Kidney epithelial cell (primary cell): ENCODE measurements around the gene WEE1. TPM values are rescaled to one million over a fixed set of nuclear protein-coding genes. Genes with fewer than 3 reads are reported as not detected.

Experiments
- DNase-seq: peaks from one replicate; pipeline ENCODE4 v3.0.0-alpha.2; 2010; ENCODE audit warnings: low read depth
- H3K27me3 ChIP-seq: 2 replicates; pipeline ENCODE4 v1.6.0; 2011; ENCODE audit warnings: low read length; ENCODE audit not compliant: control insufficient read depth, insufficient read depth
- H3K36me3 ChIP-seq: 2 replicates; pipeline ENCODE4 v1.5.1; 2011; ENCODE audit warnings: low read length; ENCODE audit not compliant: control insufficient read depth, insufficient read depth
- H3K4me3 ChIP-seq: 2 replicates; pipeline ENCODE4 v1.5.1; 2011; ENCODE audit warnings: low read depth, mild to moderate bottlenecking, control low read depth, low read length
- total RNA-seq: library from RNA; depleted of rRNA; stranded (reverse); fragments of >200 nt; gene quantifications from 2 replicates; pipeline ENCODE4 v1.2.3, GENCODE V29; 2015
- TF ChIP-seq, protein P1 (sequence below): IDR thresholded peaks from 2 replicates; pipeline ENCODE4 v1.5.1; 2011; ENCODE audit warnings: mild to moderate bottlenecking, moderate library complexity, low read length, control low read depth, inconsistent platforms; ENCODE audit not compliant: insufficient read depth, poor library complexity, severe bottlenecking

WEE1 gene
- total RNA-seq, 1 donor from 2014 or later: 57.3 TPM

DNA sequence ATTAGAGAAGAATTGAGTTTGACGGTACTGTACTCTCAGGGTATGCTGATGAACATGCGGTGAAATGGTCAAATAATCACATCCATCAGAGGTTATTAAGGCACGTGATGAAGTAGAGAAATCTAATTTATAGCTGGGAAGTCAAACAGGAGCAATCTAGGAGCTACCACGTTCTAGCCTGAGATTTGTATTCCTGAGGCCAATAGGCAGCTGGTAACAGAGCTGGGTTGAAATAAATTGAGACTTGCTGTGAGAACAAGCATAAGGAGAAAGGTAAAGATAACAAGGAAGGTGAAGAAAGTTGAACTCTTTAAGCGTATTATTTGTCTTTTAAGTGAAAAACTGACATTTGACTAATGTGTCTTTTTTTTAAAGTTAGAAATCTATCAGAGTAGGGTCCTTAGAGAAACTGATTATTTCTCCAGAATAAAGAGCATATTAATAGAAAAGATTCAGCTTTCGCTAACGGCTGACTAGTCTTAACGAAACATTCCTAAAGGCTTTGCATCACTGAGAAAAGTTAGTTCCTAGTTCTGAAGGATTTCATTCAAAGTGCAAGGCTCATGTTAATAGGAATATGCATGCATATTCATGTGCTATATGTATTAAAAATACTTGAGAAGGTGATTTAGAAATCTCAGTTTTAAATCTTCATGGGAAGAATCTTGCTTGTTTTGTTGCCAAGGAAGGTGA is 5.2 kb upstream of the WEE1 start:
- H3K4me3 ChIP-seq: no peak overlapping the region
- no peaks in the 10 kb centered on the region for H3K36me3 ChIP-seq
- DNase-seq: no peak
- no peaks in the 10 kb centered on the region for H3K27me3 ChIP-seq
- TF ChIP-seq, protein P1, sequence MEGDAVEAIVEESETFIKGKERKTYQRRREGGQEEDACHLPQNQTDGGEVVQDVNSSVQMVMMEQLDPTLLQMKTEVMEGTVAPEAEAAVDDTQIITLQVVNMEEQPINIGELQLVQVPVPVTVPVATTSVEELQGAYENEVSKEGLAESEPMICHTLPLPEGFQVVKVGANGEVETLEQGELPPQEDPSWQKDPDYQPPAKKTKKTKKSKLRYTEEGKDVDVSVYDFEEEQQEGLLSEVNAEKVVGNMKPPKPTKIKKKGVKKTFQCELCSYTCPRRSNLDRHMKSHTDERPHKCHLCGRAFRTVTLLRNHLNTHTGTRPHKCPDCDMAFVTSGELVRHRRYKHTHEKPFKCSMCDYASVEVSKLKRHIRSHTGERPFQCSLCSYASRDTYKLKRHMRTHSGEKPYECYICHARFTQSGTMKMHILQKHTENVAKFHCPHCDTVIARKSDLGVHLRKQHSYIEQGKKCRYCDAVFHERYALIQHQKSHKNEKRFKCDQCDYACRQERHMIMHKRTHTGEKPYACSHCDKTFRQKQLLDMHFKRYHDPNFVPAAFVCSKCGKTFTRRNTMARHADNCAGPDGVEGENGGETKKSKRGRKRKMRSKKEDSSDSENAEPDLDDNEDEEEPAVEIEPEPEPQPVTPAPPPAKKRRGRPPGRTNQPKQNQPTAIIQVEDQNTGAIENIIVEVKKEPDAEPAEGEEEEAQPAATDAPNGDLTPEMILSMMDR: no peak

DNA sequence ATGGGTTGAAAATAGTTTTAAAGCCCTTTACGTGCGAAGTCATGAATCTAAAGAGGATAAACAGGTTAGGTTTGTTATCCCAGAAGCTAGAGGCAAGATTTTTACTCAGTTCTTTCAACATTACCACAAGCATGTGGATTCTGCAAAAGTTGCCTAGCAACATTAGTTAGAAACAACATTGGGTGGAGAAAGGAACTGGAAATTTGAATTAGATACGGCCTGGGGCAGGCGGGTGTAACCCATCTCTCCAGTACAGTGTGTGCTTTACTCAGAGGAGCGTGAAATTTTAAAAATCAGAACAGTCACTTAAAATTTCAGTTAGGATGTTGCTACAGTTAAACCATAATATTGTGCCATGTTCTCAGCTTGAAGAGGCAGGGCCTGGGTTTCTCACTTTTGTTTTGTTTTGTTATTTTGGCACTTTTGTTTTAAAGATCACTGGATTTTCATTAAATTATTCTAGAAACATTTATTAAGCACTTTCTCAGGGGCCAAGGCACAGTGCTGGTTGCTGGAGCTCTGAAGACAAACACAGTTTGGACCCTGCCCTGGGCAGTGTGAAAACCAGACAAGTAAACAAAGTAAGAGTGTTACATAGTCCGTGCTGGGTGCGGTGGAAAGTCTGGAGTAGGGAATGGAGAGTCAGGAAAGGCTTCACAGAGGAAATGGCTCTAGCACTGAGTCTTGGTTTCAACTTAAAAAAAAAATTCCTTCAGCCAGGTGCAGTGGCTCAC is 4.4 kb upstream of the WEE1 start:
- peak; percentile 92 for DNase-seq
- H3K4me3 ChIP-seq: no peak overlapping the region
- TF ChIP-seq, protein P1: no peak

DNA sequence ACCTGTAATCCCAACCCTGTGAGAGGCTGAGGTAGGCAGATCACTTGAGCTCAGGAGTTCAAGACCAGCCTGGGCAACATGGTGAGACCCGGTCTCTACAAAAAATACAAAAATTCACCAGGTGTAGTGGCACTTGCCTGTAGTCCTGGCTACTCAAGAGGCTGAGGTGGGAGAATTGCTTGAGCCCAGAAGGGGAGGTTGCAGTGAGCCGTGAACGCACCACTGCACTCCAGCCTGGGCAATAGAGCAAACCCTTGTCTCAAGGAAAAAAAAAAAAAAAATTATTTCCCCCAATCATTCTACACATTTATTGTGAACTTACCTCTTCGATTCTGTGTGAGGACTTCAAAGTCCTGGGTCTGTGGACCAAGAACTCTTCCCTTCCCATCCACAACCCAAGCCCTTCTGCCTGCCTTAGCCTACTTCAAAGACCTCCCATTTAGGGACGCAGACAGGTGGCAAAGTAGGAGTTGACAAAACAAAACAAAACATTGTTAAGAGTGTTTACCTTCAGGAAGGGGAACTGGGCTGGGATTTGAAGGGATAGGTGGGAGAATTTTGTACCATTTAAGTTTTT is 3.8 kb upstream of the WEE1 start:
- no peaks in the 10 kb centered on the region for H3K27me3 ChIP-seq
- H3K4me3 ChIP-seq: no peak overlapping the region
- TF ChIP-seq, protein P1: no peak
- H3K36me3 ChIP-seq: no peaks in the 10 kb centered on the region
- no peak for DNase-seq

More for the DNA sequence above, 4.4 kb upstream of the WEE1 start:
- Histone ChIP-seq H3K36me3 (no peaks in the 10 kb centered on the region), H3K27me3 (no peaks in the 10 kb centered on the region)

GRCh38 chr11:9570313-9571025 is 3.0 kb upstream of the WEE1 start:
- Histone ChIP-seq H3K27me3 (no peaks in the 10 kb centered on the region), H3K36me3 (no peaks in the 10 kb centered on the region), H3K4me3 (no peak overlapping the region)
- DNase-seq: no peak
- TF ChIP-seq, protein P1: no peak

GRCh38 chr11:9571071-9571762 is 2.3 kb upstream of the WEE1 start:
- no peaks in the 10 kb centered on the region for H3K36me3 ChIP-seq
- no peaks in the 10 kb centered on the region for H3K27me3 ChIP-seq
- H3K4me3 ChIP-seq: no peak overlapping the region
- no peak for DNase-seq
- TF ChIP-seq, protein P1: no peak
